ENCODE measurements around the gene FAM47C.
"Not testable (repeated sequence)": the region's sequence is repeated elsewhere in the genome, so short reads cannot be mapped to it uniquely, and the experiment has no call there.

FAM47C gene

GRCh38 chrX:37047776-37048175 lies 39.6 kb downstream of the FAM47C start:
- no peak for TF ChIP-seq CTCF (IDR thresholded peaks at IDR 0.05; ENCODE audit: extremely low read depth, insufficient read depth, missing control alignments)
- in situ Hi-C loops (cut with MboI; ENCODE audit: low pct_unique_long_range_greater_than_20kb, low sequenced_read_pairs, unreplicated experiment), result no loop called here
- DNase-seq (ENCODE audit: low spot score), result no peak

GRCh38 chrX:37057572-37057971 lies 49.4 kb downstream of the FAM47C start:
- DNase-seq (ENCODE audit: low spot score); in situ Hi-C loops (cut with MboI; ENCODE audit: low pct_unique_long_range_greater_than_20kb, low sequenced_read_pairs, unreplicated experiment): not testable (repeated sequence)

- in situ Hi-C loops (cut with MboI; ENCODE audit: low pct_unique_long_range_greater_than_20kb, low sequenced_read_pairs, unreplicated experiment), result no loop called here
- peak; percentile 18 for DNase-seq (ENCODE audit: low spot score)
- peak; percentile 60 for TF ChIP-seq CTCF (IDR thresholded peaks at IDR 0.05; ENCODE audit: extremely low read depth, insufficient read depth, missing control alignments)
Measured at GRCh38 chrX:37060999-37061398, 52.8 kb downstream of the FAM47C start.
